NCI-H1092 (cell line): ENCODE data around the gene WDR73.

Source experiments
- DNase-seq: peaks from one replicate; lab custom pipeline; 2025; lab: John Stamatoyannopoulos, UW

The WDR73 gene

DNA sequence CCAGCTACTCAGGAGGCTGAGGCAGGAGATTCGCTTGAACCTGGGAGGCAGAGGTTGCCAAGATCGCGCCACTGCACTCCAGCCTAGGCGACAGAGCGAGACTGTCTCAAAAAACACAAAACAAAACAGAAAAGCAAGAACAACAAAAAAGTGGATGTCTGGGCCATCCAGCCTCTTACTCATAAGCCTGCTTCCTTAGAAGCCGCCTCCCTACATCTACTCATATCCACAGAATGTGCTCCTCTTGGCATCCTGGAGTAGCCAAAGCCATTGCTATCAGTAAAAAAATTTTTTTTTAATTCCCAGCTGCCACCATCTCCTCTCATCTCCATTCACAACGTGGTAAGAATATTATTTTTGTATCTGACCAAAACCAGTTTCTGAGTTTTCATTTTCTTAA, 42.5 kb downstream of the WDR73 start:
- DNase-seq = no peak

- no peak for DNase-seq
Observed at GRCh38 chr15:84609818-84610525, 44.1 kb downstream of the WDR73 start.

DNA sequence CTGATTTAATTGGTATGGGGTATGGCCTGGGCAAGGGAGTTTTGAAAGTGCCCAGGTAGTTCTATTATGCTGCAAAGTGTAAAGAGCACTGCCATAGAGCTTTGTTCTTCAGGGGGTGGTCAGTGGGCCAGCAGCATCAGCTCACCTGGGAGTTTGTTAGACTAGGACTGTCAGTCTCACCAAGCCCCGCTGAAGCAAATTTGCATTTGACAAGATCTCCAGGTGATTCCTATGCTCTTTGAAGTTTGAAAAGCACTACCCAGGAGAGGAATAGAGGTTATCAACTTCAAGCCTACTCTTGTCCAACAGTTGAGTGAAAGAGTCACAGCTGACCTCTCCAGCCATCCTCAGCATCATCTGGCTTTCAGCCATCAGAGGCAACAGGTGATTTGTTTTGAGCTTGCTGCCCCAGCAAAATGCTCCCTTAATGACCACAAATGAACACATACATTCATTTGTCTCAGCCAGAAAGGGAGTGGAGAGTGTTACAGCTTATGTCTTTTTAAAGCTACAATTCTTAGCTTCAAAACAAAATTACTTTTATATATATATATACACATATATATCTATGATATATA, 45.3 kb downstream of the WDR73 start:
- DNase-seq = no peak

DNA sequence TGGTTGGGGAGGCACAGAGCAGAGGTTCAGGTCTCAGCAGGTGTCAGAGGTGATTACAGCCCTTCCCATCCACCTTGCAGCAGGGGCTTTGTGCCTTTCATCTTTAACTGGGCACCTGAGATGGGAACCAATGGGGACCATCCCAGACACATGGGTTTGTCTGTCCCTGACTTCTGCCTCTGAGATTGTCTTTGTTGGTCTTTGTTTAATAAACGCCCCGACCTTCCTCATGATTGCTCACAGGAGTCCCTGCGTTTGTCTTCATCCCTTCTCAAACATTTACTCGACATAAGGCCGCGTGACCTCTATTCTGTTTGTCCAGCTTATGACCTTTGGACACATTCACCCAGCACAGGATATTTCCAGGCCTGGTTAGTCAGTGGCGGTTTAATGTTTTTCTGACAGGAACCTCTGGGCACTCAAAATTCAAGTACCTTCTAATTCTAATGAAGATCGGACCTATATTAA, 47.4 kb downstream of the WDR73 start:
- DNase-seq = no peak

DNA sequence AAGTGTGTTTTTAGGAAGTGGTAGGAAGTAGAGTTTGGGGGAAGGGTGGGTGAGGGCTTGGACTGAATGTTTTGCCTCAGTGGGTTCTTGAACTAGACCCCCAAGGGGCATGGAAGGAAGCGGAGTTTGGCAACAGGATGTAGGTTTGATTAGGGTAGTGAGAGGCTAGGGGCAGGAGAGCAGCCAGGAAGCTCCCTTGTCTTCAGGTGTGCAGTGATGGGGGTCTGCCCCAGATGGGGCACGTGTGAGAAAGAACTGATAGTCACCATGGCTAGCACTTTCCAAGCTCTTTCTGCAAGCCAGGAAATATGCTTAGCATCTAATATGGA, 48.6 kb downstream of the WDR73 start:
- no peak for DNase-seq

GRCh38 chr15:84604826-84605553, 49.1 kb downstream of the WDR73 start:
- no peak for DNase-seq

DNA sequence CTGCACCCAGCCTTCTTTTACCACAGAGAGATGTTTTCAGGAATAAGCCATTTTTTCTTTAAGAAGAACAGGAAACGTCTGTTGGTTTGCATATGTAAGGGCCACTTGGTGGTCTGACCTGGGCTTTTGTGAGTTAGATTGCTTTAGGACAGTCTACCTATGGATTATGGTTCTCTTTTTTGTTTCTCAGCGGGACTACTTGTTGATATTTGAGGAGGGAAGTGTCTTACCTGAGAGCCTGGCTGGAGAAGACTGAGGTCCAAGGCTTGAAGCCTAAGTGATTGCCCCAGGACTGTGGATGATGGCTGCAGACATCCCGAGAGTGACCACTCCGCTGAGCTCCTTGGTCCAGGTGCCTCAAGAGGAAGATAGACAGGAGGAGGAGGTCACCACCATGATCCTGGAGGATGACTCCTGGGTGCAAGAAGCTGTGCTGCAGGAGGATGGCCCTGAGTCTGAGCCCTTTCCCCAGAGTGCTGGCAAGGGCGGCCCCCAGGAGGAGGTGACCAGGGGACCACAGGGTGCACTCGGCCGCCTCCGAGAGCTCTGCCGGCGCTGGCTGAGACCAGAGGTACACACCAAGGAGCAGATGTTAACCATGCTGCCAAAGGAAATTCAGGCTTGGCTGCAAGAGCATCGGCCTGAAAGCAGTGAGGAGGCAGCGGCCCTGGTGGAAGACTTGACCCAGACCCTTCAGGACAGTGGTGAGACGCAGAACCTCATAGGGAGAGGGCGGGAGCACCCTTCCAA, 50.3 kb downstream of the WDR73 start:
- no peak for DNase-seq

GRCh38 chr15:84601555-84601838, 52.6 kb downstream of the WDR73 start:
- DNase-seq = no peak

DNA sequence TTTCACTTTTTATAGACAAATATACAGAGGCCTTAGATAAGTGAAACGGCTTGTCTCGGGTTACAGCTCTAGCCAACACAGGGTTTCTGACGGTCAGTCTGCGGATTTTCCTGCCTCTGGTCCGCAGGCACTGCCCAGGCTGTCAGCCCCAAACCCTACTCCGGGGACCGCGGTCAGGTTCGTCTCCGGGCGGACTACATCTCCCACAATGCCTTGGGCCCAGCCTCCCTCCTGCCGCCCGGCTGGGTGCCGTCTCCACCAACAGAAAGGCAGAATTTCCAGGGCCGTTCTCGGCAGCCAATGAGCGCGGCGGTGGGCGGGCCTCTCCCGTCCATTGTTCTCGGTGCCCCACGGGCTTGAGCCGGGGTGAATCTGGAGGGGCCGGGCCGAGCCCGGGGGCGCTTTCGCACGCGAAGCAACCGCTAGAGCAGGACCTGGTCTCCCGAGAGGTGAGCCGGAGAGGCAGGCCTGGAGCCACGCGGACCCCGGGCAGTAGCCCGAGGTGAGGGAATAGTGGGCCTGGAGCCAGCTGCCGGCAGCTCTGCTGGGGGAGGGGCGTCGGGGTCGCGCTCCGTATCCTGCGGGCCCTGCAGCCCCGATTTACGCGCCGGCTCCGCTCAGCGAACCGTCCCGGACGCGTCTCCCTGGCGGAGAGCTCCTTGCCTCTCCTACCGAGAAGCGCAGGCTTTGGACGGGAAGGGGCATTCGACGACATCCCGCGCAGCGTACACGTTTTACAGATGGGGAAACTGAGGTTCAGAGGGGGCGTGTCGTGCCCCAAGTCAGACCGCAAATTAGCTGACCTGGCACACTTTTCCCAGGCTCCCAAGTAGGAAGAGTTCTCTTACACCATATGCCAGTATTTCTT, 53.2 kb downstream of the WDR73 start, which contains the start of gene ZSCAN2:
ZSCAN2 (plus strand) TSS at position 323 of the 868 bp plus-strand sequence. CDS start 2,919 bp downstream, outside the sequence.
- DNase-seq = peak; percentile 89

GRCh38 chr15:84600331-84600686, 53.8 kb downstream of the WDR73 start:
- peak; percentile 36 for DNase-seq

- DNase-seq = no peak
Observed at GRCh38 chr15:84599906-84600305, 54.2 kb downstream of the WDR73 start.

DNA sequence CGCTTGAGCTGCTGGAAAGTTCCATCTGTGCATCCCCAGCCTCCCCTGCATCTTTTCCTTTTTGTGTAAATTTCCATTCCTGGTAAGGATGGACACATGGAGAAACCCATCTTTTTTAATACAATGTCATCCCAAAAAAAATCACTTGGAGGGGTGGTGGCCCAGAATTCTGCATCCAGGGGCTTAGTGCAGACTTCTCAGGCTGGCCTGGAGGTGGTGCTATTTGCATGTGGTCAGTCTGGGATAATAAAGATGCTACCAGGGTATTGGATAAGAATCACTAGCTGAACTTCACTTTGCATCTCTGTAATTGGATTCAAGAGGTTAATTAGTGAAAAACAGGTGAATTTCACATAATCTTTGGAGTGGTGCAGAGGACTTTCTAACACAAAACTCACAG, 55.1 kb downstream of the WDR73 start:
- no peak for DNase-seq

DNA sequence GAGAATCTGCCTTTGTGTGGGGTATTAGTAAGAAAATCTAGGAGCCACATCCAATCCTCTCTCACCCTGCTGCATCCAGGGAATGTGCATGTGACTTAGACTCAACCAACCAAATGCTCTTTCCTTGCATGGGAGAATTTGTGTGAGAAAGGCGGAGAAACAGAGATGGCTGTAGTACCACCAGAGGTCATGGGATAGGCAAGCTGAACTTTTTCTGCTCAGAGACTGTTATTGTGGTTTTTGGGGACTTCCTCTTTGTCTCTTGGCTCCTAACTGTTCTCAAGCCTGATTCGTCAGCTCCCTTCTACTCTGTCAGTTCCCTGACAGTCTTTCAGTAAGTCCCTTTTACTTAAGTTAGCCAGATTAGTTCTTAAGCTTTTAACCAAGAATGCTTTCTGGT, 55.8 kb downstream of the WDR73 start:
- DNase-seq = no peak

GRCh38 chr15:84597296-84597695, 56.8 kb downstream of the WDR73 start:
- DNase-seq = no peak

- no peak for DNase-seq
Observed at GRCh38 chr15:84595660-84596059, 58.4 kb downstream of the WDR73 start.

GRCh38 chr15:84594617-84595290, 59.3 kb downstream of the WDR73 start:
- no peak for DNase-seq

- no peak for DNase-seq
Observed at GRCh38 chr15:84591815-84592214, 62.3 kb downstream of the WDR73 start.

GRCh38 chr15:84590406-84590805, 63.7 kb downstream of the WDR73 start:
- no peak for DNase-seq
